Sigmoid colon (tissue), 7 donors: ENCODE measurements around the gene PRSS2. TPM values are rescaled to one million over a fixed set of nuclear protein-coding genes. Genes with fewer than 3 reads are reported as not detected.

Experiments used
- DNase-seq: peaks from one replicate; pipeline ENCODE4 v3.0.0-alpha.2; 2019
- H3K27ac ChIP-seq, 4 donors: fragments of 200-600 bp; sonication (generic); one replicate each; pipeline ENCODE4 v1.5.1; 2016 to 2019; ENCODE audit warnings: mild to moderate bottlenecking in 1 of 4
- H3K27me3 ChIP-seq, 3 donors: fragments of 200-600 bp; sonication (generic); one replicate each; pipeline ENCODE4 v1.5.1; 2019; ENCODE audit warnings: mild to moderate bottlenecking in 1 of 3
- H3K36me3 ChIP-seq, 4 donors: fragments of 200-600 bp; sonication (generic); one replicate each; pipeline ENCODE4 v1.5.1; 2016 to 2019
- H3K4me1 ChIP-seq, 4 donors: fragments of 200-600 bp; sonication (generic); one replicate each; pipeline ENCODE4 v1.5.1; 2017 to 2019
- H3K4me3 ChIP-seq, 4 donors: fragments of 200-600 bp; sonication (generic); one replicate each; pipeline ENCODE4 v1.5.1; 2017 to 2019; ENCODE audit warnings: mild to moderate bottlenecking in 2 of 4, moderate library complexity in 1 of 4
- H3K9me3 ChIP-seq, 4 donors: fragments of 200-600 bp in 3 of 4; sonication (generic) in 3 of 4; one replicate each; pipeline versions ENCODE4 v1.5.1 to v1.6.1; 2013 to 2019
- CTCF ChIP-seq, 4 experiments: fragments of 450-650 bp in 3 of 4; fragments of 200-600 bp in 1 of 4; IDR thresholded peaks; one replicate each; pipeline ENCODE4 v1.5.1; 2016 to 2019; ENCODE audit warnings: antibody characterized with exemption in 4 of 4, mild to moderate bottlenecking in 3 of 4, moderate library complexity in 2 of 4
- EP300 ChIP-seq, 4 donors: sonication (generic); formaldehyde crosslinking; IDR thresholded peaks; one replicate each; pipeline ENCODE4 v1.6.1; 2017; ENCODE audit warnings: antibody characterized with exemption in 4 of 4
- POLR2A ChIP-seq, 2 donors: fragments of 450-650 bp; IDR thresholded peaks; one replicate each; pipeline ENCODE4 v1.6.1; 2016; ENCODE audit warnings: antibody characterized with exemption in 2 of 2, mild to moderate bottlenecking in 2 of 2, moderate library complexity in 2 of 2
- POLR2AphosphoS5 ChIP-seq, 4 donors: sonication (generic); formaldehyde crosslinking; IDR thresholded peaks; one replicate each; pipeline ENCODE4 v1.6.1; 2017; ENCODE audit warnings: antibody characterized with exemption in 4 of 4
- WGBS, 2 donors: extraction: QIAGEN DNeasy Blood & Tissue Kit; methylation state at CpG; one replicate each; pipeline ENCODE4 v1.1.7; 2013; 5-methylcytosine and 5-hydroxymethylcytosine counted together
- intact Hi-C: fragments of 100-400 bp; cut with DNase I; formaldehyde crosslinking; loops from one replicate; pipeline ENCODE4 v1.15.1; 2023
- polyA plus RNA-seq, 3 donors: library from polyadenylated mRNA; stranded (reverse); fragments of 200-250 nt; gene quantifications; one replicate each; pipeline ENCODE4 v1.2.3, GENCODE V29; 2013
- total RNA-seq, 4 donors: library from RNA; depleted of rRNA; stranded (reverse); fragments of >200 nt; gene quantifications; one replicate each; pipeline ENCODE4 v1.1.0, GENCODE V29; 2016
- donor health status: healthy with polysubstance abuse.
- donor health status: Bipolar disorder and iron deficiency.
- donor health status: healthy.

The PRSS2 gene
- total and polyA plus RNA-seq, 7 donors: 1.4 to 30.0 (median 3.0) TPM; not detected in 4

- H3K9me3 ChIP-seq: no peaks in the 10 kb centered on the region
- H3K27ac ChIP-seq: no peak overlapping the region
- no peaks in the 10 kb centered on the region for H3K36me3 ChIP-seq
- TF ChIP-seq EP300 (IDR thresholded peaks at IDR 0.05) (no peak), POLR2AphosphoS5 (IDR thresholded peaks at IDR 0.05) (no peak), CTCF (IDR thresholded peaks at IDR 0.05) (no peak), POLR2A (IDR thresholded peaks at IDR 0.05) (no peak)
- no peak overlapping the region for H3K4me3 ChIP-seq
- no peak for DNase-seq
- no peaks in the 10 kb centered on the region for H3K4me1 ChIP-seq
- intact Hi-C loops: no loop called here
- peaks cover 0 to 19% (median 0%) of the 10 kb centered on the region in 3 donors for H3K27me3 ChIP-seq
- WGBS, 2 donors: 89% methylated on average over 3 of the region's 3 CpGs
Measured at GRCh38 chr7:142805350-142806021, 34.7 kb downstream of the PRSS2 start.

GRCh38 chr7:142806022-142806356, 35.2 kb downstream of the PRSS2 start:
- H3K27ac ChIP-seq: no peak overlapping the region
- intact Hi-C loops: no loop called here
- WGBS, 2 donors: 46 to 58% methylated on average over 2 of the region's 2 CpGs

DNA sequence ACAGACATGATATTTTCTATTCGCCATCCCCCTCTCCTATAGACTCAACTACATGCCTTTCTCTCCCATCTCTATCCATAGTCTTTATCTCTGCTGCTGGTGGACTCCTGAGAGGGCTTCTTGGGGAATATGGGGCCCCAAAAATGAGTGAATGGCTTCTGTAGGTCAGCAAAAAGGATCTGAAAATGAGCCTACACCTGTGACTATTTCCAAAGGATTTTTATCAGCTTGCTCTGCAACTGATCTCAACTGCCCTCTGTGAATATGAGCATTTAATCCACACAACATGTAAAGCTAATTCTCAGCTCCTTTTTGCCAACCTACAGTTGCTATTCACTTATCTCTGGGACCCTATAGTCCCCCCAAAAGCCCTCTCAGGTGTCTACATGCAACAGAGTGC, 36.2 kb downstream of the PRSS2 start:
- TF ChIP-seq POLR2A (IDR thresholded peaks at IDR 0.05): no peak
- no peak for TF ChIP-seq CTCF (IDR thresholded peaks at IDR 0.05)
- no peak for TF ChIP-seq EP300 (IDR thresholded peaks at IDR 0.05)
- no peak for TF ChIP-seq POLR2AphosphoS5 (IDR thresholded peaks at IDR 0.05)
- no peak overlapping the region for H3K27ac ChIP-seq
- no peaks in the 10 kb centered on the region for H3K9me3 ChIP-seq
- no peak for DNase-seq
- WGBS, 2 donors: 84% methylated on average over 1 of the region's 1 CpG
- H3K4me3 ChIP-seq: no peak overlapping the region
- H3K4me1 ChIP-seq: no peaks in the 10 kb centered on the region
- peaks cover 0 to 28% (median 0%) of the 10 kb centered on the region in 3 donors for H3K27me3 ChIP-seq
- H3K36me3 ChIP-seq: no peaks in the 10 kb centered on the region
- intact Hi-C loops: no loop called here

More at GRCh38 chr7:142806022-142806356, 35.2 kb downstream of the PRSS2 start:
- H3K9me3 ChIP-seq: no peaks in the 10 kb centered on the region
- H3K4me1 ChIP-seq: no peaks in the 10 kb centered on the region
- no peaks in the 10 kb centered on the region for H3K36me3 ChIP-seq
- peaks cover 0 to 22% (median 0%) of the 10 kb centered on the region in 3 donors for H3K27me3 ChIP-seq
- TF ChIP-seq POLR2AphosphoS5 (IDR thresholded peaks at IDR 0.05) (no peak), EP300 (IDR thresholded peaks at IDR 0.05) (no peak), POLR2A (IDR thresholded peaks at IDR 0.05) (no peak), CTCF (IDR thresholded peaks at IDR 0.05) (no peak)
- no peak for DNase-seq
- no peak overlapping the region for H3K4me3 ChIP-seq

DNA sequence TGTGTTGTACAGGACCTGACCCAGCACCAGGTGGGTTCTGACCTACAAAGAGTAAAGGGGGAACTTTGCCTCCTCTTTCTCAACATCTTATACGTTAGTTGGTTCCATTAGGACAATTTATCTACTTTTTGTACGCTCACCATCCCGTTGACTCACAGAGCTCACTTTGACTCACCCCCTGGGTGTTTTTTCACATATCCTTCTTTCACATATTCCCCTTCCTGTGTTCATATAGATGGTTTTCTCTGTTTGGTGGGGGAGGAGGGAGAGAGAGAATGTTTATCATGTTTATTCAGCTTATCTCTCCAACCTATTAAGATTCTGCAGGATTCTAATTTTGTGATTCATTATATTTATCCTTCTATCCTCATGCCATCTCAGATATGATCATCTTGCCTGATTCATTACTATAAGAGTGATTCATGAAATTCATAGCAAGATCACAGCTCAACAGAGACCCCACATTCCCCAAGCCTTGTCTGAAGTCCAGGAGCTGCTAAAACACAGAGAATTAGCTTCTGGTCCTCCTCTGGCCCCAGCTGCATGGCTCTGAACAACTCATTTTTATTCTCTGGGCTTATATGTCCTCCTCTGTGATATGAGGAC, 37.2 kb downstream of the PRSS2 start:
- no peaks in the 10 kb centered on the region for H3K9me3 ChIP-seq
- TF ChIP-seq POLR2AphosphoS5 (IDR thresholded peaks at IDR 0.05): no peak
- WGBS, 2 donors: 36 to 53% methylated on average over 3 of the region's 3 CpGs
- H3K36me3 ChIP-seq: no peaks in the 10 kb centered on the region
- no peak for DNase-seq
- H3K4me3 ChIP-seq: no peak overlapping the region
- intact Hi-C loops: no loop called here
- H3K27me3 ChIP-seq: peaks cover 3 to 35% (median 9%) of the 10 kb centered on the region in 3 donors
- H3K27ac ChIP-seq: no peak overlapping the region
- H3K4me1 ChIP-seq: no peaks in the 10 kb centered on the region

GRCh38 chr7:142808461-142808801, 37.7 kb downstream of the PRSS2 start:
- no peaks in the 10 kb centered on the region for H3K4me1 ChIP-seq
- no peaks in the 10 kb centered on the region for H3K36me3 ChIP-seq
- no peak overlapping the region for H3K4me3 ChIP-seq
- H3K27ac ChIP-seq: no peak overlapping the region
- H3K9me3 ChIP-seq: no peaks in the 10 kb centered on the region
- intact Hi-C loops: no loop called here
- TF ChIP-seq POLR2A (IDR thresholded peaks at IDR 0.05) (no peak), POLR2AphosphoS5 (IDR thresholded peaks at IDR 0.05) (no peak)
- no peak for DNase-seq
- peaks cover 3 to 35% (median 14%) of the 10 kb centered on the region in 3 donors for H3K27me3 ChIP-seq
